HG02870 (cell line): Measurements from ENCODE around the gene NANOGP8.
"Not testable (repeated sequence)": the region's sequence is repeated elsewhere in the genome, so short reads cannot be mapped to it uniquely, and the experiment has no call there.

Experiments
- ATAC-seq: cut with Tn5 transposase; IDR thresholded peaks from one replicate; pipeline ENCODE4 v1.9.1; 2021; ENCODE audit warnings: mild to moderate bottlenecking, moderate library complexity; ENCODE audit not compliant: unreplicated experiment

NANOGP8 gene

DNA sequence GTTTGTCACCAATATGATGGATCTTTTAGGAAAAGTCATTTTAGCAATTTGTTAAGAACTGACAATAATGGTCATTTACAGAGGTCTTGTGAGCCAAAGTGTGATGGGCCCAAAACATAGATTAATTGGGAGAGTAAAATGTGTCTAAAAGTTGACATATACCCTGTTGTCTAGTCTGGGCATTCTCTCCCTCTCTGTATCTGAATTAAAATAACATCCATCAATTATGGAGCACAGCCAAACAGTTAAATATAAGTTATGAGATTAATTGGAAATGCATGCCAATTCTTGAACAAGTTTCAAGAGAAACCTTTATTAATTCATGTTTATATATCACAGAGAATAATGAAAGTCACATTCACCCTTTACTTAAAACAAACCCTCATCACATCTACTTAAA is 13.6 kb upstream of the NANOGP8 start:
- no peak for ATAC-seq

DNA sequence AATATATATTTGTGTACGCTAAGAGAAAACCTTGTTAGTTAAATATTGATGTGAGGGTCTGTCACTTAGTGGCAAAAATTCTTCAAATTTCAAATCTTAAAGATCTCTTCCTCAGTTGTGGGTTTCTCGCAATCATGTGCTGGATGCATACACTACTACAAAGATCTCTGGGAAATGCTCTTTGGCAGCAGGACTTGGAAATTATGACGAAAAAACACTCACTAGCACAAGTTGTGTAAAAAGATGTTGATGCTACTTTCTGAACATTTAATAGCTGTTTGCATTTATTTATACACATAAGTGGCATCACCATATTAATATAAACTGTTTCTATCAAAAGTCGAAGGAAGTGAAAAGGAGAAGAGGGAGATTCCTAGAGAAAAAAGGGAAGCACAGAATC is 10.8 kb upstream of the NANOGP8 start:
- no peak for ATAC-seq

DNA sequence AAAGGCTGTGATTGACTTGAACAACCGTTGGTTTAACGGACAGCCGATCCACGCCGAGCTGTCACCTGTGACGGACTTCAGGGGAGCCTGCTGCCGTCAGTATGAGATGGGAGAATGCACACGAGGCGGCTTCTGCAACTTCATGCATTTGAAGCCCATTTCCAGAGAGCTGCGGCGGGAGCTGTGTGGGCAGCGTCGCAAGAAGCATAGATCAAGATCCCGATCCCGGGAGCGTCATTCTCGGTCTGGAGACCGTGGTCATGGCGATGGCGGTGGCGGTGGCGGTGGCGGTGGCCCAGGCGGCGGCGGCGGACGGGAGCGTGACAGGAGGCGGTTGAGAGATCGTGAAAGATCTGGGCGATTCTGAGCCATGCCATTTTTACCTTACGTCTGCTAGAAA is 7.8 kb upstream of the NANOGP8 start:
- no peak for ATAC-seq

DNA sequence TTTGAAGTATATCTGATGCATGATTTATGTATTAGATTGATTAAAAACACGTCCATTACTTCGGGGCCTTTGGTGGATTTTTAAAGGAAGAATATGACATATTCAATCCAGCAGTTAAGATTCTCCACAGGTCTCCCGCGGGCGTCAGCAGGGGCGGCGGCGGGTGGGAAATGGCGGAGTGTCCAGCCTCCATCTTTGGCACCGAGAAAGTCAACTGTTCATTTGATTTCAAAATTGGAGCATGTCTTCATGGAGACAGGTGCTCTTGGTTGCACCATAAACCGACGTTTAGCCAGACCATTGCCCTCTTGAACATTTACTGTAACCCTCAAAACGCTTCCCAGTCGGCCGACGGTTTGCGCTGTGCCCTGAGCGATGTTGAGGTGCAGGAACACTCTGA is 7.2 kb upstream of the NANOGP8 start:
- no peak for ATAC-seq

DNA sequence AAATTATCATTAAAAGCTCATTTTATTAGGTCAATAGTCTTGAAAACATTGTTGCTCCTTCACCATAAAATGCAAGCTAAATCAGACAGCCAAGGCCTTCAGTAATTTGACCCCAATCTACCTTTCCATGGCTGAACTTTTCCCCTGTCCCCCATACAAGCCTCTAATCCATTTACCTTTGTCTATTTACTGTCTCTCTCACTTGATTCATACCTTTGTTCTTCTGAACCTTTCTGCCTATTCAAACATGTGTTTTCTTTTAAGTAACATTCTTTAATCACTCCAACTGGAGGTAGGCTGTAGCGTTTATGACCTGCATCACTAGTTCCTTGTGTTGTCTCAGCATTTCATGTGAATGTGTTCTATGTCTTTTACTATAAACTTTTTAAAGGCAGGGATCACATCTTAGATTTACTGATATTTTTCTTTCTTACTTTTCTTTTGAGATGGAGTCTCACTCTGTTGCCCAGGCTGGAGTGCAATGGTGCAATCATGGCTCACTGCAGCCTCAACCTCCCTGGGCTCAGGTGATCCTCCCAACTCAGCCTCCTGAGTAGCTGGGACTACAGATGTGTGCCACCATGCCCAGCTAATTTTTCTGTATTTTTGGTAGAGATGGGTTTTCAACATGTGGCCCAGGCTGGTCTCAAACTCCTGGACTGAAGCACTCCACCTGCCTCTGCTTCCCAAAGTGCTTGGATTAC is 5.2 kb upstream of the NANOGP8 start:
- no peak for ATAC-seq

DNA sequence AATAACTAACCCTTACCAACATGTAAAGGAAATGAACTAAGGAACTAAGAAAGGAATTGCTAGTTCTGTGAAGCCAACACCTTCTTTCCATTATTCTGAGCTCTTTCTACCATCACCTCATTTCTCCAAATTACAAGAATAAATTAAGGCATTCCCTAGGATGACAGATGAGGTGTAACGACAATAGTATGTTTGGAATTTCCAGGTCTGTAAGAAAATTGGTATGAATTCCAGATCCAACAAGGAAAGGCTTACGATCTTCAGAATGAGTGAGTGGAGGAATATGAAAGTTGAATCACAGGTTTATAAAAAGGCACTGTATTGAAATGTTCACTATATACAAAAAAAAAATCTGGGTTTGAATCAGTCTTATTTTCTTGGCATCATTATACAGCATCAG is 4.5 kb upstream of the NANOGP8 start:
- ATAC-seq: no peak

DNA sequence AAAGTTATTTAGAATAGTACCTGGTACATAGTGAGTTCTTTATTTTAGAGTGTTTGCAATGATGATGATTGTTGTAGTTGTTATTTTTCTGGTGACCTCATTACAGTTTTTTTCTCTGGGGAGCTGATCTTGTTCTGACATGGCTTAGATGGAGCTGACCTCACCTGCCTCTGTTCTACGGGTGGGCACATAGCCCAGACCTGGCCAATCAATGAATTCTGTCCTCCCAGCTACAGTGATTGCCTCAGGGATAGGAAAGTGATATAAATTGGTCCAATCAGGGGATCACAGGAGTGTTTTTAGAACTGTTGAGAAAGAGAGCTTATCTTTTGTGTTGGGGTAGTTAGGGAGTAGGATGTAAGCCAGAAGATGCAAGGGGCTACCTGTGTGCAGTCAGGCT is 3.2 kb upstream of the NANOGP8 start:
- no peak for ATAC-seq

DNA sequence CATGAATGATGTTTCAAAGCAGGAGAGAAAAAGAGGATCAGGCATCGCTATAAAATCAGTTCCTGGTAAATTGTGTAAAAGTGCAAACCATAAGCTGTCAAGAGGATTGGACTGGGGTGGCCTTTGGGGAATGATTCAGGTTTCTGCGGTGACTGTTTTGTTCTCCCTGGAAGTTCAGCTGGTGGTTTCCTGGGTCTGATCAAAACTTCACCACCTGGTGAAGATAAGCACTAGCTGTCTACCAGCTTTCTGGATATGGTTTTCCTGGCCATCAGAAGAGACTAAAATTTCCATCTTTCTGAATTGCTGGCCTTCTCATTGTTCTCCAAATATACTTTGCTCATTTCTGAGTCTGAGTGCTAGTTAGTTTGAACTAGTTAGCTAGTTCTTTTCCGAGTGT is 2.7 kb upstream of the NANOGP8 start:
- ATAC-seq: no peak

DNA sequence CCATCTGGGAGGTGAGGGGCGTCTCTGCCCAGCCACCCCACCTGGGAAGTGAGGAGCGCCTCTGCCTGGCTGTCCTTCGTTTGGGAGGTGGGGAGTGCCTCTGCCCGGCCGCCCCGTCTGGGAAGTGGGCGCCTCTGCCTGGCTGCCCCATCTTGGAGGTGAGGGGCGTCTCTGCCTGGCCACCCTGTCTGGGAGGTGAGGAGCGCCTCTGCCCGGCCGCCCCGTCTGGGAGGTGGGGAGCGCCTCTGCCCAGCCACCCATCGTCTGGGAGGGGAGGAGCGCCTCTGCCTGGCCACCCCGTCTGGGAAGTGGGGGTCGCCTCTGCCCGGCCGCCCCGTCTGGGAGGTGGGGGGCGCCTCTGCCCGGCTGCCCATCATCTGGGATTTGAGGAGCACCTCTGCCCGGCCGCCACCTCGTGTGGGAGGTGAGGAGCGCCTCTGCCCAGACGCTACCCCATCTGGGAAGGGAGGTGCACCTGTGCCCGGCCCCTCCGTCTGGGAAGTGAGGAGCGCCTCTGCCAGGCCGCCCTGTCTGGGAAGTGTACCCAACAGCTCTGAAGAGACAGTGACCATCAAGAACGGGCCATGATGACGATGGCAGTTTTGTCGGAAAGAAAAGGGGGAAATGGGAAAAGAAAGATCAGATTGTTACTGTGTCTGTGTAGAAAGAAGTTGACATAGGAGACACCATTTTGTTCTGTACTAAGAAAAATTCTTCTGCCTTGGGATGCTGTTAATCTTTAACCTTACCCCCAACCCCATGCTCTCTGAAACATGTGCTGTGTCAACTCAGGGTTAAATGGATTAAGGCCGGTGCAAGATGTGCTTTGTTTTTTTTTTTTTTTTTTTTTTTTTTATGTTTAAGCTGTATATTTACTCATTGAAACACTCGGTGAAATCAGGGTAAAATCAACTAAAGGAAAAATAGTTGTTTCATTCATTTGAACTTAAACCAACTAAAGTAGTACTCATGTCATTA is 2.4 kb downstream of the NANOGP8 start:
- ATAC-seq: not testable (repeated sequence)

DNA sequence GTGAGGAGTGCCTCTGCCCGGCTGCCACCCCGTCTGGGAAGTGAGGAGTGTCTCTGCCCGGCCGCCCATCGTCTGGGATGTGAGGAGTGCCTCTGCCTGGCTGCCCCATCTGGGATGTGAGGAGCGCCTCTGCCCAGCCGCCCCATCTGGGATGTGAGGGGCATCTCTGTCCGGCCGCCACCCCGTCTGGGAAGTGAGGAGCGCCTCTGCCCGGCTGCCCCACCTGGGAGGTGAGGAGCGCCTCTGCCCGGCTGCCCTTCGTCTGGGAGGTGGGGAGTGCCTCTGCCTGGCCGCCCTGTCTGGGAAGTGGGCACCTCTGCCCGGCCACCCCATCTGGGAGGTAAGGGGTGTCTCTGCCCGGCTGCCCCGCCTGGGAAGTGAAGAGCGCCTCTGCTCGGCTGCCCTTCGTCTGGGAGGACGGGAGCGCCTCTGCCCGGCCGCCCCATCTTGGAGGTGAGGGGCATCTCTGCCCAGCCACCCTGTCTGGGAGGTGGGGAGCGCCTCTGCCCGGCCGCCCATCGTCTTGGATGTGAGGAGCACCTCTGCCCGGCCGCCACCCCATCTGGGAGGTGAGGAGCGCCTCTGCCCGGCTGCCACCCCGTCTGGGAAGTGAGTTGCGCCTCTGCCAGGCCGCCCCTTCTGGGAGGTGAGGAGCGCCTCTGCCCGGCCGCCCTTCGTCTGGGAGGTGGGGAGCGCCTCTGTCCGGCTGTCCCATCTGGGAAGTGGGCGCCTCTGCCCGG is 3.3 kb downstream of the NANOGP8 start:
- not testable (repeated sequence) for ATAC-seq

DNA sequence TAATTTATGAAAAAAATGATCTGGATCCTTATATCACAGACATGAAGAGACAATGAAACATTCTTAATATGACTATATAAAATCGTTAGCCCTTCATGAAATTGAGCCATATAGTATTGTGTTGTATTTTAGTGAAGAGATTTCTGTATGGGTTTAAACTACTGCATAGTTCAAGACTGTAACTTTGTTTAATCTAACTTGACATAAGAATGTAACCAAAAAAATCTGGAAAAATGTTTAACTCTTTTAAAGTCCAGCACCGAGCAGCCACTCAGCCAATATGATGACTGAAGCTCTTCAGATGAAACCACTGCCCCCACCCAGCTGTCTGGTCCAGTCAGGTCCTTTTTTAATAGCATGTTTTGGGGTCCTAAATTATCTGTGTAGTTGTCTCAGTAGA is 4.9 kb downstream of the NANOGP8 start:
- ATAC-seq: no peak

DNA sequence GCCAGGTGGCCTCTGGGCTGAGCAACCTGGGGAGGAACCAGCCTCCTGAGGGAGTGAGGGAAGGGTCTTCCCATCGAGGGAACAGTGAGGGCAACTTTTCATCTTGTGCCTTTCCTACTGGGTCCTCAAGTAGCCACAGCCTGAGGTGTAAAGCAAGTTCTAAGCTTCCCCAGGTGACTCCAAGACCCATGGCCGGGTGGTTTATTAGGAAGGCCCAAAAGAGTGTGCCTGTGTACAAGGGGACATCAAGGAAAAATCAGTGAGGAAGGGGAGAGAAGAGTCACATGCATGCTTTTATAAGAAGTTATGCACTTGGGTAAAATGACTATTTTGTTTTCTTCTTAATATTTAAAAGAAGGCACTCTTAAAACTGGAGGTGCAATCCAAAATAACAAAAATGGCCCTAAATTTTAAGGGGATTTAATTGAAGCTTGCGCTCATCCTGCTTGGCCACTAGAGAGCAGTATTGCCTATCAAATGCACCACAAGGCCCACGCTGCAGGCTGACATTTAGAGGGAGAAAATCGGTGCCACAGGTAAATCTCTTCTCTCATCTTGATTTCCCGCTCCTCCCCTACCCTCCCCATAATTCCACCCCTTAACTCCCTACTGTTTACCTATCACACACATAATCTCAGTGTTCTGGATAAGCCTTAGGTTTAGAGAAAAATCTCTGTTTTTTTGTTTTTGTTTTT is 6.7 kb downstream of the NANOGP8 start:
- ATAC-seq: peak; percentile 53

DNA sequence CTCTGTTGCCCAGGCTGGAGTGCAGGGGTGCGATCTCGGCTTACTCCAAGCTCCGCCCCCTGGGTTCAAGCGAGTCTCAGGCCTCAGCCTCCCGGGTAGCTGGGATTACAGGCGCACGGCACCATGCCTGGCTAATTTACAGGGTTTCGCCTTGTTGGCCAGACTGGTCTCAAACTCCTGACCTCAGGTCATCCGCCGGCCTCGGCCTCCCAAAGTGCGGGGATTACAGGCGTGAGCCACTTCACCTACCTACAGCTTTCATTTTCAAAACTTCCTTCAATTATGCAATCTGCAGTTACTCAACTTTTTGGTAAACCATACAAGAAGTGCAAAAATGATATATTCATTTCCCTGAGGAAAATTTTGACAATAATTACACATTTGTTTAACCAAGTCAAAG is 14.0 kb downstream of the NANOGP8 start:
- ATAC-seq: no peak

DNA sequence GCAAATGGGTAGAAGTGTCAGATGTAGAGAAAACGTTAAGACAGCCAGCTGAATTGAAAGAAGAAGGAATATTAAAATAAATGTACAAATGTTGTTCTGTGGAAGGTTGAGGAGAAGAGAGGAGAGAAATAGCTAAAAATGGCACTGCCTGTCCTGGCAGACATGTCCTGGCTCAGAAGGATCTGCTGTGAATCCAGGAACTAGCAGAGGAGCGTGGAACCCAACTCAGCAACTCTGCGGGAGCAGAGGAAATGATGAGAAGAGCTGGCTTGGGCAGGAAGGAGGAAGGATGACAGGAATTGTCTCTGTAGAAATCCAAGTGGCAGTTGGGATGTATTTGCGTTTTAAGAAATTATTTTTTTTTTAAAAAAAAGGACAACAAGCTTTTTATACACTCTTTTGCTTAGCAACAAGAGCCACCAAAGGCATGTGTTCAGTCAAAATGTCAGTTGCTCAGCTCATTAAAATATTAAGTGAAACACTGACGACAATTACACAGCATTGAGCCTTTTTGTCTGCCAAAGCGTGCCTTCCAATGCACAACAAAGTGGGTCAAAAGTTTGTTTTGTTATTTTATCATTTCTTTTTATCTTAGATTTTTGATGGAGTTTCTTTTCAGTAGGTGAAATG is 16.1 kb downstream of the NANOGP8 start:
- ATAC-seq: no peak

DNA sequence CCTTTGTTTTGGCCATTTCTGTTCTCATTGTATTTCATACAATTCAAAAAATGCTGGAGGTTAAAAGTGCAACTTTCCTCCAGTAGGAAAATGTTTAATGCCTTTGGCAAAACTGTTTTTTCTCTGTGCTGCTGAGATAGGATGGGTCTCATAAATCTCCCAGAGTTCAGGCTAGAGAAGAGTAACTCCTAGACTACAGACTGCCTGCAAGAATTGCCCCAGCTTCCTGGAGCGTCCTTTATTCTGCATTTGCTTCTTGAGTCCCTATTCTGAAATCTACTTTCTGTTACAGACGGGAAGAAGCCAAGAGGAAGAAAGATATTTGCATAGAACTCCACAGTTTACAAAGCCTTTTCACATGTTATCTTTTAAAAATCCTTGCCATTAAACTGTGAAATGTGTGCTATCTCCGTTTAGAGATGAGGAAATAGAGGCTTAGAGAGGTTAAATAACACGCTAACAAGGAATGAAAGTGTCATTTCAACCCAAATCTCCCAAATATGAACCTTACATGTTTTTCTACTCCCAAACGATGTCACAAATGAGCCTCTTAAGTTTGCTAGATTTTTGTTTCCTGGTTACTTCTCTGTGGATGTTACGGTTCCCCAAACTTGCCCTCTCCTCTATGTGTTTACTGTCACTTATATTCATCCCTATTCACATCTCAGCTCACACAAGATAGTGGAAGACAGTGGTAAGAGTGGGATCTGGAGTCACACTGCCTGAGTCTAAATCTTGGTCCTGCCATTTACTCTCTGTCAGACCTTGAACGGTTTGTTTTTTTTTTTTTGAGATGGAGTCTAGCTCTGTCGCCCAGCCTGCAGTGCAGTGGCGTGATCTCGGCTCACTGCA is 17.4 kb downstream of the NANOGP8 start:
- no peak for ATAC-seq

DNA sequence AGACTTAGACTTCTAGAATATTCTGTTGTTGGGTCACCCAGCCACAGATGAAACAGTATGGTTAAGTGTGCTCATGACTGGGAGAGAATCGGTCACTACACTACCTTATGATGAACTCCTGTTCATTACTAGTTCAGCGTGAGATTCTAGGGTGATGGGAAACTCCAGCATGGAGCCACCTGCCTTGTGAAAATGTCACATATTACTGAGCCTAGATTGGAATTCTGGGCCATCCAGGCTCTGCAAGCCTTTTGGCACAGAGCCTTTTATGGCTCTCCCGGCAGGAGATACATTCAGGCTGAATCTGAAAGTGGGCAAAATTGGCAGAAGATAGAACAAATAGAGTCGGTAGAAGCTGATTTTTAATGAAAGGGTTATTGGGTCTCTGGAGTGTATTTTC is 19.0 kb downstream of the NANOGP8 start:
- no peak for ATAC-seq

DNA sequence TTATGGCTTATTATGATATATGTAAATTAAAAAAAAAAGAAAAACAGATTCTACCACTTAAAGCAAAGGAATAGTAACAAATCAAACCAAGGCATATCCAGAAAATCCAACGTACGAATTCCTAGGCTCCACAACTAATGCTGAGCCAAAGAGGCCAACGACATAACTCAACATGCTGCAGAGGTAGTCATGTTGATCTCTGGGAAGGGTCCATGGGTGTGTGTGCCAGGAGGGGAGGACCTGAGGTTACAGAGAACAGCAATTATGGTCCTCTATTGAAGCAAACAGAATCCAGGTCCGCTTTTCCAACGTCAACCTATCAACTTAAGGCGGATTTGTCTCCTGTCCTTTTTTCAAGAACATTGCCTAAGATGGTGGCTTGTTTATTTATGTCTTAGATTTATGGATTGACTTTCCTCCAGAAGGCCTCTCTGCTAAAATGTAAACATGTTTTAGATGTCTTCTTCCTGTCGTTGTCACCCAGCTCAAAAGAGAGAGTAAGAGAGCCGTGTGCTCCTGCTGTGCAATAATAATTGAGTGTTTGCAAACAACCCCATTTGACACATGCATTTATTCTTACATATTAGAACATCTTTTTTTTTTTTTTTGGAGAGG is 20.4 kb downstream of the NANOGP8 start:
- ATAC-seq: no peak

DNA sequence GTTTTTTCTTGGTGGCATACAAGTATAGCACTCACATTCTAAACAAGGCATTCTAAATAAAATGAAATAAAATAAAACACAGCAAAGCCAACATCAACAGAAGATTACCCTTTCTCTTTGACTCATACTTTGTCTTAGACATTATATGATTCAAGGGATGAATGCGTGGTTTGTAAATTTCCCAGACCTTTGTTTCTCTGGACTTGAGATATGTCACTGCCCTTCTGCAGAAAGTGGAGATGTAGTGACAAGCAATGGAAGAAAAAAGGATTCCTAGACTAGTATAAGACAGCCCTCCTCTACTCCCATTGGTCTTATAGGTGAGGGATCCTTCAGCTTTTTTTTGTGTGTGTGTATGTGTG is 22.4 kb downstream of the NANOGP8 start:
- no peak for ATAC-seq
